ENCODE results near the gene ATP2A2.
"Not testable (repeated sequence)": the region's sequence is repeated elsewhere in the genome, so short reads cannot be mapped to it uniquely, and the experiment has no call there.

The ATP2A2 gene

DNA sequence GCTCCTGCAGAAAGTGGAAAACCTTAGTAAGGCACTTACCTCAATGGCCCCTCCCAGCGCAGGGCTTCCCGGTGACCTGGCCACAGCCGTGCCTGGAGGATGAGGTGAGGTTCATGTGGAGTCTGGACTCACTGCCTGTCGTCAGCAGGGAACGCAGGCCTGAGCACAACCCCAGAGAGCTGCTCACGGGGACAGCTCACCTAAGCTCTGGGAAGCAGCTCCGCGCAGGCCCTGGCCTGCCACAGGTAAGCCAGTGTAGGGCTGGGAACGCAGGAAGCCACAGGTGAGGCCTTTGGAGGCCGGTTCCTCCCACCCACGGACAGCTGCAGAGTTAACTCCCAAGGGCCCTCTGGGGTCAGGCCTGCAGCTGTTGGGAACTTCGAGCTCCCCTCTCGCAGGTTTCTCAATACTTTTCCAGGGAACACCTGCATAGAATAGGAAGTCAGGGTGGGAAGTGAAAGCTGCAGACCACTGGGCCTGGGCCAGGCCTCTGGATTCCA, 89.7 kb downstream of the ATP2A2 start:
- no peak for DNase-seq

- DNase-seq = peak; percentile 24
Observed at GRCh38 chr12:110371408-110372055, 90.5 kb downstream of the ATP2A2 start.

DNA sequence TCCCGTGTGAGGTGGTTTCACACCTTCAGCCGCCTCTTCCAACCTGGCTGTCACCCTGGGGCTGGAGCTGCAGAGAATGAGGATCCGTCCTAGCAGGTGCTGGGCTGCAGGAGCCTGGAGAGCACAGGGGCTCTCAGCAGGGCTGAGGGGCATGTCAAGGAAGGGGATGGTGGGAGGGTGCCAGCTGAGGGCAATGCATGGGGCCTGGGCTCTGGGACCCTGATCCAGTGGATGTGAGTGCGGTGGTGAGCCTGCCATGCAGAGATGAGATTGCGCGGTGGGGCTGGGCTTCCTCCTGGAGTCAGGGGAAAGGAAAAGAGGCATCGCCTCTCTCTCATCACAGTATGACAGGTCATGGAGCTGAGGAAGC, 91.0 kb downstream of the ATP2A2 start:
- no peak for DNase-seq

DNA sequence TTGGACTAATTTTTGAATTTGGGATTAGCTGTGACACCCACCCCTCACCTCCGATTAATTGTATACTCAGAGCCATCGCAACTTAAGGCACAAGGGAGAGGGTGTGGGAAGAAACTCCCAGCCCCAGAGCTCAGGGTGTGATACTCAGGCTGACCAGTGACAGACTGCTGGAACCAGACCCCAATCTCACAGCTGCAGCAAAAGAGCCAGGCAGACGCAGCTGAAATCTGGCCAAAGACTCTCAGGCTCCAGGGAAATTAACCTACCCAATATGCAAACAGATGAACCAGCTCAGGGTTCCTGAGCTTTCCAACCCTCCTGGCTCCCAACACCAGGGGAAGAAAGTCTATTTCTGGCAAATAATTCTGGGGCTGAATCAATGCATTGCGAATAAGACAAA, 92.0 kb downstream of the ATP2A2 start:
- no peak for DNase-seq

GRCh38 chr12:110373425-110373824, 92.4 kb downstream of the ATP2A2 start:
- DNase-seq = no peak

- no peak for DNase-seq
Observed at GRCh38 chr12:110373962-110374611, 93.0 kb downstream of the ATP2A2 start.

GRCh38 chr12:110378131-110378790, 97.2 kb downstream of the ATP2A2 start:
- not testable (repeated sequence) for DNase-seq

- no peak for DNase-seq
Observed at GRCh38 chr12:110379197-110379596, 98.2 kb downstream of the ATP2A2 start.

DNA sequence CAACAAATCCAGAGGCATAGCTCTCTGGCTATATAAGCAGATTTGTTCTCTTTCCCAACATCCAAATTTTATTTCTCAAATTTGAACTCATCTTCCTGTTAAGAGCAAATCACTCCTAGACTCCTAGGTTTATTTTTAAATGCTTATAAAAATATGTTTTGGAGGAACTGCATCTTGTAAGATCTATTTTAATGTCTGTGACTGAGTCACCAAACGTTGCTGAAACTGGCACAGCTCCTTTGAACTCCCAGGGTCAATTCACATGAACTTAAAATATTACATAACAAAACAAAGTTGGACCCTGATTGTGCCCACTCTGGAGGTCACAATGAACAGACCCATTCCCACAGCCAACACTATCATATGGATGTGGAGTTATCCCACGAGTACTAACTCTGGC, 98.6 kb downstream of the ATP2A2 start:
- DNase-seq = no peak

- DNase-seq = no peak
Observed at GRCh38 chr12:110382683-110383082, 101.6 kb downstream of the ATP2A2 start.
